GM12873 (cell line): ENCODE measurements around the gene ZNF366.

Experiments used
- CTCF ChIP-seq: IDR thresholded peaks from 2 replicates; pipeline ENCODE4 v1.5.1; 2012; ENCODE audit warnings: low read depth, mild to moderate bottlenecking, moderate library complexity, low read length, control low read depth; ENCODE audit not compliant: insufficient read depth; ENCODE audit errors: missing control alignments

The ZNF366 gene

GRCh38 chr5:72402959-72403628 lies 104.1 kb downstream of the ZNF366 start:
- peak; percentile 50 for TF ChIP-seq CTCF

DNA sequence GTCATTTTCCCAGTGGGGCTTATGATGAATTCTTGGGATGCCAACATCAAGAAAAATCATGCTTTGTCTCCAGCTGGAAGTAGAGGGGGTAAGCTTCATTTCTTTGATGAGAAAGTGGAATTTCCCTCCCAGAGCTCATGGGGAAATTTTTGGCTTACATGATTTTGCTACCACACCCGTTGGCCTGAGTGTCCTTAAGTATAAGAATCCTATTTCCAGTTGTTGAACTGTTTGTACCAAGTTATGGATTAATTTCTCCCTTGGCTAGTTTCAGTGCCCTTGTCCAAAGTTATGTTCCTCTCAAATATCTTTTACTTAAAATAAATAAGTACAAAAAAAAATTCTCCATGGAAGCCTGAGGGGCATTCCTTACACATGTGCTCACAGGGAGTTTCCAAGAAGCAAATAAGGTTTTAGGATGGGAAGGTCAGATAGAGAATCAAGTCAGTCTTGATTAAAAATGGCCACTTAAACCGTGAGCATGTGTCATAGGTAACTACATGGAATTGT lies 104.8 kb downstream of the ZNF366 start:
- no peak for TF ChIP-seq CTCF

DNA sequence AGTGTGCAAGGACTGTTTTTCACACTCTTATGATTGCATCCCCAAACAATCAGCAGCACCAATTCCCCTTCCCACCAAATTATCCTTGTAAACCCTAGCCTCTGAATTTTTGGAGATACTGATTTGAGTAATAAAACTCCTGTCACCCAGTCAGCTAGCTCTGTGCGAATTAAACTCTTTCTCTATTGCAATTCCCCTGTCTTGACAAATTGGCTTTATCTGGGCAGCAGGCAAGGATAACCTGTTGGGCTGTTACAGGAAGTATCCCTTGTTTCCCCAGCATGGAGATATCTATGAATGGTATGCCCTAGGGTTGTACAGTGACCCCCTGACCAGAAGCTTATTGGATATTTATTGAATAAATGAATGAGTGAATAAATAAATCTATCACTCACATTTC lies 106.3 kb downstream of the ZNF366 start:
- no peak for TF ChIP-seq CTCF

DNA sequence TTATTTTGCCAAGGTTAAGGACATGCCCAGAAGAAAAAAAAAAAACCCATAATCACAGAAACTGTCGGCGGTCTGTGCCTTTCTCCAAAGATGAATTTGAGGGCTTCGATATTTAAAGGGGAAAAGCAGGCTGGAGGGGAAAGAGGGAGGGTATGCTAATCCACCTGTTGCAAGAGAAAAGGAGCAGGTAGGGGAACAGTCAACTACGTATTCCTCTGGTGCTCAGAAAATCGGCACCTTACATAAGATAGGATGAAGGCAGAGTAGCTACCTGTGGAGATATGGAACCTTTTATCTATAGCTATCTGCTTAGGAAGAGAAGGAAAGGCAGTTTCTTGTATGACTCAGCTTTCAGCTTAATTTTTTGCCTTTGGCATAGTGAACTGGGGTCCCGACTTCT lies 109.4 kb downstream of the ZNF366 start:
- no peak for TF ChIP-seq CTCF

GRCh38 chr5:72394688-72395087 lies 112.5 kb downstream of the ZNF366 start:
- TF ChIP-seq CTCF, result peak; percentile 77

GRCh38 chr5:72393052-72393451 lies 114.2 kb downstream of the ZNF366 start:
- TF ChIP-seq CTCF, result no peak
